ENCODE data around the gene ACTN2.

Gene ACTN2

GRCh38 chr1:236786453-236786852, 100.2 kb downstream of the ACTN2 start:
- no peak for DNase-seq

GRCh38 chr1:236794585-236795034, 108.3 kb downstream of the ACTN2 start:
- DNase-seq, result no peak

DNA sequence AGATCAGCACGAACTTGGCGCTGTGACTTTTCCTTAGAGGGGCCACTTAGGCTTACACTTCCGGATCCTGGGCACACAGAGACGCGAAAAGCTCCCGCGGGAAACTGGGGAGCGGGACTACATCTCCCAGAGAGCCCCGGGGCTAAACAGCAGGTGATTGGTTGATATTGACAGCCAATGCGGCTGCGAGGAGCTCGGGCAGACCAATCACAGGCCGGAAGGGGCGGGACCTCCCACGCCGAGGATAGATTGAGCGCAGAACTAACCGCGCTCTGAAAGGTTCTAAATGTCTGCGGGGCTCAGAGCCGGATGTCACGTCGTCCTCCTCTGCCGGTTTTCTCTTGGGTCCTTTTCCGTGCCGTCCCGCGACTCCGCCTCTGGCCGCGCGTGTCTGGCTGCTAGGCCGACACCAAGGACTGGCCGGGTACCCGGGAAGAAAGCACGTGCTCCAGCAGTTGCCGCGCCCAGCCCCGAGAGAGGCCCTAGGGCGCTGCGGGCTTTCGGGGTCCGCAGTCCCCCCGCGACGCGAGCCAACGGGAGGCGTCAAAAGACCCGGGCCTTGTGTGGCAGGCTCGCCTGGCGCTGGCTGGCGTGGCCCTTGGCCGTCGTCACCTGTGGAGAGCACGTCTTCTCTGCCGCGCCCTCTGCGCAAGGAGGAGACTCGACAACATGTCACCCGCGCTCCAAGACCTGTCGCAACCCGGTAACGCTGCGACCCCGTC, 108.9 kb downstream of the ACTN2 start, which contains the start of gene MTR:
TSS of gene MTR (plus strand) at position 258 of the 722 bp plus-strand sequence. CDS start at position 670, 412 bp downstream.
- peak; percentile 53 for DNase-seq

DNA sequence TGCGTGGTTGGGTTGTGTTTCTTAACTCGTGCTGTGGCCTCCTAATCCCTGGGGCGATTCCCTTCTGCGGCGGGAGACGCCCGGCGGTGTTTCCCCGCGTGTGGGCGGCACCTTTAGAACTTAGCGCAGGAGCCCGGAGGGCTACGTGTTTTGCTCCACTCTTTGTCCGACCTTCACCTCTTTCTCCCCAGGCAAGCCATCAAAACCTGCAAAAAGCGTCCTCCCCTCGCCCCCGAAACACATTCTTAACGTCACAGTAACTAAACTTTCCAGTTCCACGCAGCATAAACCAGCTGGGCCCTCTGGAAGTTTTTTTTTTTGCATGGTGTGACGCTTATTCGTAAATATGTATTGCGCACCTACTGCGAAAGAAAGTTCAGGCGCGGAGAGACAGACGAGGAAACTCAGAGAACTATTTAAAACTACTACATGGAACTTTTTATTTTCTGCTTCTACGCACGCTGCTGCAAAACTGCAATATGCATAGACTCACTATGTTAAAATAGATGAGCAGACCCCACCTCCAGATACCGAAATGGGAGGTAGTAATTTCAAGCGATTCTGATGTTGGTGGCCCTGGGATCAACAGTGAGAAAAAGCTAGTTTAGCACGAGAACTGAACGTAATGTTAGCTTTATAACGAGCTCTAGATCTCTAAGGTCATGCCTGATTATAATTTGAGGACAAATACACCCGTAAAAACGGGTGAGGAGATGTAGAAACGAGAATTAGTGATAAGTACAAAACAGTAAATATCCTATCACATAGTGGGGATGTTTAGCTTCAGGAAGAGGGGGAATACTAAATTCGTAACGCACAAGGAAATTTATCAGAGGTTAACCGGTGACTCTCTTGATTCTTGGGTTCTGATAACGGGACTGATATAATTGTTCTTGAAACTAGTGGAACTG, 109.7 kb downstream of the ACTN2 start:
- DNase-seq, result no peak

GRCh38 chr1:236799001-236799400, 112.7 kb downstream of the ACTN2 start:
- DNase-seq, result no peak

- no peak for DNase-seq
Observed at GRCh38 chr1:236800002-236800620, 113.8 kb downstream of the ACTN2 start.

DNA sequence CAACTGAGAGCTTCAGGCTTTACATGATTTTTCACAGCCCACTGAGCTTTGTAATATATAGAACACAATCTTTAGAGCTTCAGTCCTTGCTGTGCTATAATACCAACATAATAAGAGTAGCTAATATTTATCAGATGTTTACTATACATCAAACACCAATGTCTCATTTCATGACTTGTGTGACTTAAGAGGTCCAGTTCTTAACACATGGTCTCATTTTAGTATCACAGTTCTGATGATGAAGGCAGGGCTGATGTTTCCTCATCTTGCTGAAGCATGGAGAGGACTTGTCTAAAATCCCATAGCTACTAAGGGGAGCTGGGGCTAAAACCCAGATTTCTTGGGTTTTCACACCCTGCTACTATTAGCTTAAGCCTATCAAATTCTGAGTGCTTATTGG, 114.3 kb downstream of the ACTN2 start:
- no peak for DNase-seq

DNA sequence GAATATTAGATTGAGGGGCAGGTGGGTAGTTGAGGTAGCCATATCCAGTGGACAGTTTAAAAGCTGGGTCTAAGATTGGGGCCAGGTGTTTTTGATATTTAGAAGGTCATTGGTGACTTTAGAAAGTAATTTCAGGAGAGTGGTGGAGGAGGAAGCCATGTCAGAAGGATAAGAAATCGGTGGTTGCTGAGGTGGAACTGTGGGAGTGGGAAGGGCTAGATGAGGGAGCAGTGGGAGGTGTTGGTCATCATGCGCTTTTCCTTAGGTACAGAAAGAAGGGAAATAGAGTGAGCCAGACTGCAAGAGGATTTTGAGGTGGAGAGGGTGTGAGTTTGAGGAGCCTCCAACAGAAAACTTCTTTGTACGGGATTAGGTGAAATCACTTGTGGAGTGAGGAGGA, 116.0 kb downstream of the ACTN2 start:
- DNase-seq, result no peak

GRCh38 chr1:236806634-236807033, 120.3 kb downstream of the ACTN2 start:
- no peak for DNase-seq

DNA sequence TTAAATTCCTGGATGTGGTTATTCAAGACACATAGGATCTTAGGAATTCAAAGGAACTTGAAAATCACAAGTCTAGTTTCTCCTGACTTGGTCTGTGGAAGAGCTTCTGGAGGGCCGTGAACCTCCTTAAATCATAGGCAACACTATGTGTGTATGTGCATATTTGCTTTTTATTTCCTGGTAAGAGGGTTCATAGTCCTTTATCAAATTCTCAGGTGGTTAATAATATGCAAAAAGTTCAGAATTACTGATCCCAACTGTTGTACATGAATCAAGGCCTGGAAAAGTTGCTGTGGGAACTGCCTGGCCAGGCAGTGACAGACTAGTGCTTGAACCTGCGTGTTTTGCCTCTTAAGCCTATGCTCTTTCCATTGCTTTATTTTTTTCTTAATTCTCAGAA, 121.7 kb downstream of the ACTN2 start:
- DNase-seq, result no peak

GRCh38 chr1:236808564-236809130, 122.3 kb downstream of the ACTN2 start:
- DNase-seq, result no peak

DNA sequence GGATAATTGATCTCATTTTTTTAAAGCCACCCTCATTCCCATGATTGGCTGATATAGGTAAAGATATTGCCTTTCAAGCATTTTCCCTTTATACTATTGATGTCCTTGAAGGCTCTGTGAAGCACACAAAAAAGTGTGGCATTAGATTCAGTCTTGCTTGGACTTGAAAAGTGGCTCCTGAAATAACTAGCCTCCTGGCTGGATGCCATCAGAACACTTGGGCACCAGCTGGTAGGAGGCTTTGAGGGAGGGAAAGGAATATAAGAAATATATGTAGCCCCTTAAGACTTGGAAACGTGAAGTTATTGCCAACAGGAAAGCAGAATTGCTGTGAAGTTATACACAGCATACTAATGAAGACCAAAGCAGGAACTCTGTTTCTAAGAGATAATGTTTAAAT, 122.8 kb downstream of the ACTN2 start:
- no peak for DNase-seq

DNA sequence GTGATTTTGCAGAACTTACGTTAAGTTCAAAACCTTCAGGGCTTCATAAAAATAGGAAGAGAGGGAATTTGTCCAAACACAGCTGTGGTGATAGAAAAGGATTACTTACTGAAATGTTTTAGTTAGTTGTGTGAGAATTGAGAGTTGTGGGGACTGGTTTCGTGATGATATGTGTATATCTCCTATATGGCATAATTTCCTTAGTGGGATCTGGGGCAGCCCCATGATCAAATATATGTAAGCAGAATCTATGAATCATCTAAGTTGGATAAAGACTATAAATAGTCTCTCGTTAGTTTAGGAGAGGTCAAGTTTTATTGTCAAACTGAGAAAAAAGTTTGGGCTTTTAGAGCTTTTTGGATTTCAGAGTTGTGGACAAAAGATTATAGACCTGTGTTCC, 123.7 kb downstream of the ACTN2 start:
- DNase-seq, result no peak

DNA sequence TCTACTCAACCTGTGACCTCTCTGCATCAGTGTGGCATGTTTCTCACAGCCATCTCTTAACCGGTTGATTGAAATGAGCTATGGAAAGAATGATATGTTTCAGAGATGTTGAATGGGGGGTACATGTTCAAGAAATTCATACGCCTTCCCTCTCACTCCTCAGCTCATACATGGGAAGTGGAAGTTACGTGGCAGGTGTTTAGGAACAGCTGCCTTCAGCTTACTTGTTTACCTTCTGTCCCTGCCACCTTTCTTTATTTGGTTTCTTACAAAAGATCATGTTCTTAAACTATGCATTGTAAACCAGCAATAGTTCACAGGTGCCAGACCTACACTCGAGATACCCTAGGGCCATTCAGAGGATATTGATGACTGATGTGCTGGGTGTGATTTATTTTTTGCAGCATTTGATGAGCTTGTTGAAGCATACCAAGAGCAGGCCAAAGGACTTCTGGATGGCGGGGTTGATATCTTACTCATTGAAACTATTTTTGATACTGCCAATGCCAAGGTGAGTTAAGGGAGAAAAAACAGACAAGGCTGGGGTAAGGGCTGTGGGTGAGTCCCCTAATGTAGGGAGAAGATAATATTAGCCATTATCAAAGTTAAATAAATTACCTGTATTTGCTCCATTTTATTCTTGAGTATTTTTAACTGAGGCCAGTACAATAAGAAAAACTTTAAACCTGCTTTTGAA, 126.2 kb downstream of the ACTN2 start:
- DNase-seq, result no peak

All from cortex of kidney (tissue), 1 donor.